ENCODE measurements around the gene NT5DC2. TPM values are rescaled to one million over a fixed set of nuclear protein-coding genes. Genes with fewer than 3 reads are reported as not detected.

Gene NT5DC2
- total RNA-seq, 2 donors from 2014 or later: 23.5 to 24.3 TPM

DNA sequence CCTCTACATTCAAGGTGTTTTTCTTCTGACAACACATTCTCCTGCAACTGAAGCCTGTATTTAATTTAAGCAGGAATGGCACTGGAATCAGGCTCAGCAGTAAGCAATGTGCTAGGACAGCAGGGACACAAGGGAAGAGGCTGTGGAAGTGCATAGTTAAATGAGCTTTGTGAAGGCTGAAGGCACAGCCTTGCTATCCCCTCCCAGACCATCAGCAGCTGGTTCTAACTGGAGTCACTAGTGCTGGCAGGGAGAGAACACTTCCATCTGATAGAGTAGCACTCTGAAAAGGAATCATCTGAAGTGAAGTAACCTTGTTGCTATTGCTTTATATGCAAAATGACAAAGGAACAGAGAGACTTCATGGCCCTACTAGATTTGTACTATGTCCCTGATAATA is 17.5 kb upstream of the NT5DC2 start:
- peak overlapping the region; percentile 57 for H3K27ac Mint-ChIP-seq
- no peak for DNase-seq
- H3K4me3 Mint-ChIP-seq: no peak overlapping the region
- no peak for ATAC-seq (replicated peaks in 1 of 2)
- no peaks in the 10 kb centered on the region for H3K4me1 Mint-ChIP-seq (ENCODE audit: low read depth)
- no peaks in the 10 kb centered on the region for H3K9me3 Mint-ChIP-seq
- peaks cover 3 to 7% of the 10 kb centered on the region in 2 donors for H3K36me3 Mint-ChIP-seq (ENCODE audit: insufficient read depth in 2 of 2)
- H3K27me3 Mint-ChIP-seq (ENCODE audit: low read depth): no peaks in the 10 kb centered on the region

DNA sequence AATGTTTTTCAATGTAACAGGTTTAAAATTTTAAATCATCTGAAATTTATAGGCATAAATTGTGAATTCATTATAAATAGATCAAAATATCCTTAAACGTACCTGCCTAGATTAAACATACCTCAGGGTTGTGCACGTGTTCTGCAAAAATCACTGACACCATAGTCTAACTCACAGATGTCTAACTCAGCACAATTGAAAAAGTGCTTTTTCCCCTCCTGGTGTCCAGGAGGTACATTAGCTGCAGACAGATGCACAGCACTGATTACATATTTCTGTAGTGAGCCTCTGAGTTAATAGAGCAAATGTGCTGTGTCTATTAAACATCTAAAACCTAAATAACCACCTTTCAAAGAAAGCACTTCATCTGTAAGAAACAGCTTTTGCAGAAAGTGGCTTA is 13.5 kb upstream of the NT5DC2 start:
- Mint-ChIP-seq H3K4me1 (ENCODE audit: low read depth) (no peaks in the 10 kb centered on the region), H3K27ac (no peak overlapping the region), H3K9me3 (no peaks in the 10 kb centered on the region), H3K27me3 (ENCODE audit: low read depth) (no peaks in the 10 kb centered on the region), H3K36me3 (ENCODE audit: insufficient read depth in 2 of 2) (peaks cover 0 to 4% of the 10 kb centered on the region in 2 donors), H3K4me3 (no peak overlapping the region)
- ATAC-seq (replicated peaks in 1 of 2) (no peak), DNase-seq (no peak)

DNA sequence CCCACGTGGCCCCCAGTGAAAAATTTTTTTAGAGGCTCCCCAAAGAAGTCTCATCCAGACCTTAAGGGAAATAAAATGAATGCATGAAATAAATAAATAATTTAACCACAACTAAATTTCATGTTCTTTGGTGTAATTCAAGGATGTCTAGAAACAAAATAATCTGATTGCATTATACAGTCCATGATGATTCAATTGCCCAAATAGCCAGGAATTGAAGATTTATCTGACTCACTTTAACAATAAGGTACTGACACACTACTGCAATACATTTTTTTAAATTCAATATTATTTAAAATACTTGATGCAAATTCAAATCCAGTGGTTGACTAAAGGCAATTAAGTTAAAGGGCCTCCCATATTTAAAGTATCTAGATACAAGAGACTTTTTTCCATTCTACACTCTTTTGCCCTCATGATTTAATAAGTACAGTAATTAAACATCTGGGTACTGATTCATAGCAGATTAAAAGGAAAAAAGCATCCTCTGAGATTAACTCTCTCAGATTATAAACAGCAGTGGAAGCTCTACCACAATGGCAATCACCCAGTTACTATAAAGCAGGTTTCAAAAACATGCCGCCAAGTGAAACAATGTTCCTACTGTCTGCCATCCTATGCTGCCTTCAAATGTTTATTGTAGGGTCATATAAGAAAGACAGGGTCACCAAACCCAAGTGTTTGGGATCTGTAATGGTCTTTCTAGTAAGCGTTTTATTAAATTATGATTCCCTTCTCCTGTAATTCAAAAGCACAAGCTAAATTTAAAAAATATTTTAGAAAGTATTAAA is 12.6 kb upstream of the NT5DC2 start:
- Mint-ChIP-seq H3K36me3 (ENCODE audit: insufficient read depth in 2 of 2) (peaks cover 0 to 4% of the 10 kb centered on the region in 2 donors), H3K4me1 (ENCODE audit: low read depth) (no peaks in the 10 kb centered on the region), H3K9me3 (no peaks in the 10 kb centered on the region), H3K27ac (no peak overlapping the region), H3K27me3 (ENCODE audit: low read depth) (no peaks in the 10 kb centered on the region), H3K4me3 (no peak overlapping the region)
- no peak for DNase-seq
- no peak for ATAC-seq (replicated peaks in 1 of 2)

DNA sequence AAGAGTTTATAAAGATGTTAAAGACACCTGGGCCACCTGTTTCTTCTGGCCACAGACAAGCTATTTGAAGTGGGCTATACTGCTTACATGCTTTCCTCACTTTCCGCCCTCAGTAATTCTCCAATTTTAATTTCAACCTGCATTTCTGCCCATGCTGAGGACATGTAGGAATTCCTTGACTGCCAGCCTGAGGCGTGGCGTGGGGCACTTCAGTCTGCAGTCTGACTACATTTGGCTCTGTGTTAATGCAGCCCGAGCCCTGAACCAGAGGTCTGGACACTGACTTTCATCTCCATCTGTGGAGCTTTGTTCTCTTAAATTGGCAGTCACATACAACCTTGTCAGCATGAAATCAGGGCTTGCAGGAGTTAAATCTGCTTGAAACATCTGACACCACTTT is 11.3 kb upstream of the NT5DC2 start:
- DNase-seq: no peak
- no peak for ATAC-seq (replicated peaks in 1 of 2)
- Mint-ChIP-seq H3K27ac (peak overlapping the region; percentile 35), H3K4me3 (no peak overlapping the region), H3K27me3 (ENCODE audit: low read depth) (no peaks in the 10 kb centered on the region), H3K4me1 (ENCODE audit: low read depth) (peaks cover 3% of the 10 kb centered on the region), H3K9me3 (no peaks in the 10 kb centered on the region), H3K36me3 (ENCODE audit: insufficient read depth in 2 of 2) (peaks cover 0 to 7% of the 10 kb centered on the region in 2 donors)

DNA sequence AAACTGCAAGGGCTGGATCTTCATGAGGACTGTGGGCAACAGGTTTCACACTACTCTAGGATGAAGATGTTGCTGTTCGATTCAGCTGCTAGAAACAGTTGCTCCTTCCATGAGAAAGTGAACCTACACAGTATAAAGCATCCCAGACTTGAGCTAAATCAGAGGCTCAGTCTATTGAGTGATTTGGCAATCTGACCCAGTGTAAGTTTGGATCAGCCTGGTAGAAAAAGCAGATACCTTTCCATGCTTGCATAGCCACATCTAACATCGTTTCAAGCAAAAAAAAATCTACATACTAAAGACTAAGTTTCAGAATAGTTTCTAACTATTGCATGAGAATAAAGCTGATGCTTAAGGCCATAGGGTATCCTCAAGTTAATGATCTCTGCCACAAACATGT is 7.4 kb upstream of the NT5DC2 start:
- Mint-ChIP-seq H3K4me3 (no peak overlapping the region), H3K4me1 (ENCODE audit: low read depth) (peaks cover 37% of the 10 kb centered on the region), H3K9me3 (peaks cover 0 to 3% of the 10 kb centered on the region in 2 donors), H3K27ac (peak overlapping the region; percentile 58), H3K27me3 (ENCODE audit: low read depth) (no peaks in the 10 kb centered on the region), H3K36me3 (ENCODE audit: insufficient read depth in 2 of 2) (peaks cover 6 to 11% of the 10 kb centered on the region in 2 donors)
- no peak for ATAC-seq (replicated peaks in 1 of 2)
- no peak for DNase-seq

DNA sequence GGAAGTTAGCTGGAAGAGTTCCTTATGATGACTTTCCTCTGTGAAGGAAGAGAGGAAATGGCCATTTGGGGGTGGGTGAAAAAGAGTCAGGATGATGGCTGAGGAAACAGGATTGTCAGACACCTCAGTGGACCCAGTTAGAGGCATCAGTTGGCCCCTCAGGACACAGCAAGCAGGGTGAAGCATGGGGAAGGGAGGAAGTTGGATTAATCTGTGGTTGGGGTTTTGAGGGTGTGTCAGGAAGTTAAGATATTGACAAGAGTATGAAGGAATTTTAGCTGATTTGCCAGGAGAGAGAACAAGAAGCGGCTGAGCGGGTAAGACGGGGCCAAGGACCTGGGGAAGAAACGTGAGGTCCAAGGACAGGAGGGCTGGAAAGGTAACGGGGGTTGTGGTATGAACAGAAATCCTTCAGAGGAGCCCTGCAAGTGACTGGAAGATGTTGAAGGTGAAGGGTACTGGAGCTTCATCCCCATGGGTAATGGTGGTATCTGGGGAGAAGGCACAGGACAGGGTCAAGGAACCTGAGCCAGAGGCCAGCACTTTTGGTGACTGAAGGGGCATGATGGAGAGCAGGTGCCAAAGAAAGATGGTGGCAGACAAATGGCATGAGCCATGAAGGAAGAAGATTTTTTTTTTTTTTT is 5.5 kb upstream of the NT5DC2 start:
- H3K27ac Mint-ChIP-seq: peak overlapping the region; percentile 87
- H3K9me3 Mint-ChIP-seq: peaks cover 0 to 3% of the 10 kb centered on the region in 2 donors
- peaks cover 8 to 11% of the 10 kb centered on the region in 2 donors for H3K36me3 Mint-ChIP-seq (ENCODE audit: insufficient read depth in 2 of 2)
- peak overlapping the region; percentile 32 to 52 for H3K4me3 Mint-ChIP-seq
- ATAC-seq (replicated peaks in 1 of 2) (no peak), DNase-seq (no peak)
- no peaks in the 10 kb centered on the region for H3K27me3 Mint-ChIP-seq (ENCODE audit: low read depth)
- H3K4me1 Mint-ChIP-seq (ENCODE audit: low read depth): peaks cover 47% of the 10 kb centered on the region

DNA sequence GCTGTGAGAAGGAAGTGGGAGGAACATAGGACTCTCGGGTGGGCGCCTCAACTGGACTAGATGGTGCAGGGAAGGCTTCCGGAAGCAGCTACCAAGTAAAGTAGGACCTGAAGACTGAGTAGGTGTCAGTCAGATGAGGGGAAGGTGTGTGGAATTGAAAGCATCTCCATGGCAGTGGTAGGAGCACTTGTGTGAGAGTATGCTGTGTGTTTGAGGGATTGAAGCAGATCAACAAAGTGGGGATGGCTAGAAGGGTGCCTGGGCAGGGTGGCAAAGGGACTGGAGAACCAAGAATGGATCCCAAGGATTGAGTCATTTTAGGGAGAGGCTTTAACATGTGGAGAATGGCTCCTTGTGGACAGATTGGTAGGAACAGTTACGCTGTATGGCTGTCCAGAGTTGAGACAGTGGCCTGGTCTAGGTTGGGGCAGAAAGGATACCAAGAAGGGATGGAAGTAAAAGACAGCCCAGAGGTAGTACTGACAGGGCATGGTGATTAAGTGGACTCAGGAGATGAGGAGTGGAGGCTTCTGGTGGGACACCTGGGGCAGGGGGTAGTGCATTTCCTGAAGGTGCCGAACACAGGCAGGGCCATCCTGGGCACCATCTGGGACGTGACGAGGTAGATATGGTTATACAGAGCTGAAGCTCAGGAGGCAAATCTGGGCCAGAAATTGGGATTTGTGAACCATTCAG is 4.2 kb upstream of the NT5DC2 start:
- H3K4me3 Mint-ChIP-seq: peak overlapping the region; percentile 96 to 99
- peaks cover 0 to 3% of the 10 kb centered on the region in 2 donors for H3K9me3 Mint-ChIP-seq
- H3K4me1 Mint-ChIP-seq (ENCODE audit: low read depth): peaks cover 47% of the 10 kb centered on the region
- peak overlapping the region; percentile 34 for H3K27ac Mint-ChIP-seq
- ATAC-seq (replicated peaks in 1 of 2): no peak
- no peaks in the 10 kb centered on the region for H3K27me3 Mint-ChIP-seq (ENCODE audit: low read depth)
- H3K36me3 Mint-ChIP-seq (ENCODE audit: insufficient read depth in 2 of 2): peaks cover 8 to 9% of the 10 kb centered on the region in 2 donors
- DNase-seq: no peak

DNA sequence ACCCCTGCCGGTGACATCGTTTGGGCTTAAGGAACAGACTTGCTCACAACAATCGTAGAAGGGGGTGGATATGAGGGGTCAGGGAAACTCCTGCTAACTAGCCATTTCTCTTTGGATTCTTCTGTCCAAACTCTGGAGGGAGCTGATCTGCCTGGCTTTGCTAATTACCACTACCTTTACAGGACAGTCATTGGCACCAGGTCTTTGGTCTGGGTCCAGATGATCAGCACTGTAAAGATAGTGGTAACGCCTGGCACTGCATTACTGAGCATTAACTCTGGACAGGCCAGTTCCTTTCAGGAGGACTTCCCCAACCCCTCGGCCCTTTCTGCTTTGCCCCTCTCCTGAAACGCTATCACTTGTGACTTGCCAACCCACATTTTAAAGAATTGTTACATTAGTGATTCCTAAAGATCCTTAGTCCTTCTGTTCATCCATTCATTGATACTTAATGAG is 3.5 kb upstream of the NT5DC2 start:
- Mint-ChIP-seq H3K27me3 (ENCODE audit: low read depth) (no peaks in the 10 kb centered on the region), H3K4me3 (peak overlapping the region; percentile 96 to 99), H3K4me1 (ENCODE audit: low read depth) (peaks cover 47% of the 10 kb centered on the region), H3K27ac (peak overlapping the region; percentile 94), H3K36me3 (ENCODE audit: insufficient read depth in 2 of 2) (peaks cover 8 to 9% of the 10 kb centered on the region in 2 donors), H3K9me3 (peaks cover 0 to 3% of the 10 kb centered on the region in 2 donors)
- ATAC-seq (replicated peaks in 1 of 2): no peak
- no peak for DNase-seq

DNA sequence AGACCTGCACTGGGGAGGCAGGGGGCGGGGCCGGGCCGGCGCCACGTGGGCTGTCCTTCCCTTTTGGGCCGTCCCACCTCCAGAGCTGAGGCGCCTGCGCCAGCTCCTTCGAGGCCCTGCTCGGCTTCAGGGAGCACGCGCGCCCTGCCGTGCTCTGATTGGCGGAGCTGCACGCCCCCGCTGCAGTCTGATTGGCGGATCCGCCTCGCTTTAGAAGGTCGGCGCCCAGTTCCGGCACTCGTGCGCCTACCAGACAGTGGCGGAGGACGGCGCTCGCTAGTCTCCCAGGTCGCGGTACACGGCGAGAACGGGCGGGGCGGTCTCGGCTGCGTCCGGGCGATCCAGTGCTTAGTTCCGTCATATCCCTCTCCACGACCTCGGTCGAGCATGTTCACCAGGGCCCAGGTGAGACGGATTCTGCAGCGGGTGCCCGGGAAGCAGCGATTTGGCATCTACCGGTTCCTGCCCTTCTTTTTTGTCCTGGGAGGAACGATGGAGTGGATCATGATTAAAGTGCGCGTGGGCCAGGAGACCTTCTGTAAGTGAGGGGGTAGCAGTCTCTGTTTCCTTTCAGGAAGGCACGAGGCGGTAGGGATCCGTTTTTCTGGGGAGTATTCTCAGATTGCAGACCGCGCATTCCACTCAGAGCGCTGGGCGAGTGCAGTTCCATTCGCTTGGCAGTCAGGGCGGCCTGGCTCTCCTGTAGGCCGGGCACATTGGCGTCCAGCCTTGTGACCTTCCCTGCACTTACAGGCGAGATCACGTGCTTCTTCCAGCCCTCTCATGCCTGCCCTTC is 2.9 kb upstream of the NT5DC2 start, which contains the start of gene UQCC5:
TSS of gene UQCC5 (plus strand) at position 237 of the 796 bp plus-strand sequence. CDS start at position 388, 151 bp downstream.
- ATAC-seq (replicated peaks in 1 of 2): peak; percentile 89 to 90
- Mint-ChIP-seq H3K27ac (peak within 1 kb of the TSS; percentile 94), H3K27me3 (ENCODE audit: low read depth) (no peaks in the 10 kb centered on the region)

DNA sequence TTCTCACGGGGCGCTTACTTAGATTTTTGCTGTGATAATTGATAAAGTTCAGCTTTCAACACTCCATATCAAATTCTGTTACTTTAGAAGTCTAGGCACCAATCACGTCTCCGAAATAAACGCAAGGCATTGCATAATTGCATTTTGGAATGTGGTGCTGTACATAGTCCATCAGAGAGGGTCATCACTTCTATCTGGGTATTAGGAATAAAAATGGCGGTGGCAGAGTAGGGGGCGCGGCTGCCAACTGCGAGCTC is 2.4 kb upstream of the NT5DC2 start:
- H3K36me3 Mint-ChIP-seq (ENCODE audit: insufficient read depth in 2 of 2): peaks cover 8% of the 10 kb centered on the region in 2 donors
- no peak overlapping the region for H3K27ac Mint-ChIP-seq
- H3K4me3 Mint-ChIP-seq: peak overlapping the region; percentile 96 to 99
- ATAC-seq (replicated peaks in 1 of 2) (no peak), DNase-seq (no peak)
- H3K27me3 Mint-ChIP-seq (ENCODE audit: low read depth): no peaks in the 10 kb centered on the region
- peaks cover 0 to 3% of the 10 kb centered on the region in 2 donors for H3K9me3 Mint-ChIP-seq
- peaks cover 47% of the 10 kb centered on the region for H3K4me1 Mint-ChIP-seq (ENCODE audit: low read depth)

More for the DNA sequence above, 2.9 kb upstream of the NT5DC2 start, which contains the start of gene UQCC5:
- Mint-ChIP-seq H3K9me3 (peaks cover 0 to 3% of the 10 kb centered on the region in 2 donors), H3K4me1 (ENCODE audit: low read depth) (peaks cover 47% of the 10 kb centered on the region), H3K4me3 (peak within 1 kb of the TSS; percentile 96 to 99), H3K36me3 (ENCODE audit: insufficient read depth in 2 of 2) (peaks cover 8 to 9% of the 10 kb centered on the region in 2 donors)
- DNase-seq: peak; percentile 98 to 99

DNA sequence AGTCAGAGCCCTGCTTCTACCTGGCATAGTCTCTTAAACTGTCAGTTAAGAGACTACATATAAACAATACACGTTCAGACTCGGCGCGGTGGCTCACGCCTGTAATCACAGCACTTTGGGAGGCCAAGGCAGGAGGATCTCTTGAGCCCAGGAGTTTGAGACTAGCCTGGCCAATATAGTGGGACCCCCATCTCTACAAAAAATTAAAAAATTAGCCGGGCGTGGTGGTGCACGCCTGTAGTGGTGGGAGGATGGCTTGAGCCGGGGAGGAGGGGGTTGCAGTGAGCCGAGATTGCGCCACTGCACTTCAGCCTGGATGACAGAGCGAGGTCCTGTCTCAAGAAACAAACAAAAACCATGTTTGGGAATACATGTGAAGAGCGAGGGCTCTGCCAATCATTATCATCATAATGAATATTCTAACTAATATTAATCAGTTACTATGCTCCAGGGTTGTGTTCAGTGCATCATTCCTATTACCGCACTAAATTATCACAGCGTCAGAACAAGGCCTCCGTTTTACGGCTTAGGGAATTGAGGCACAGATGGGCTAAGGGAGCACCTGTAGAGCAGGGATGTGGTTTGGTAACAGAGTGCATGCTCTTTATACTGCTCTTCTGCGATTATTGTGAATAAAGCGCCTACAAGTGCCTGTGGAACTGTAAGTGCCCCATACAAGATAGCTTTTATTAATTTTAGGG is 1.9 kb upstream of the NT5DC2 start:
- DNase-seq (peak in 1 of 2 donors; percentile 1), ATAC-seq (replicated peaks in 1 of 2) (no peak)
- Mint-ChIP-seq H3K27me3 (ENCODE audit: low read depth) (no peaks in the 10 kb centered on the region), H3K4me3 (peak overlapping the region; percentile 96 to 99), H3K4me1 (ENCODE audit: low read depth) (peaks cover 47% of the 10 kb centered on the region), H3K27ac (peak overlapping the region; percentile 61), H3K9me3 (peaks cover 0 to 3% of the 10 kb centered on the region in 2 donors), H3K36me3 (ENCODE audit: insufficient read depth in 2 of 2) (peaks cover 6 to 8% of the 10 kb centered on the region in 2 donors)
